Measurements from ENCODE around the gene YTHDC2. TPM values are rescaled to one million over a fixed set of nuclear protein-coding genes. Genes with fewer than 3 reads are reported as not detected.

Gene YTHDC2
- total RNA-seq, 6 donors from 2014 or later: 18.3 to 32.9 (median 21.6) TPM

GRCh38 chr5:113491022-113491421 is 22.5 kb upstream of the YTHDC2 start:
- 84 to 89% methylated on average over 2 of the region's 2 CpGs for WGBS, 2 donors
- no peaks in the 10 kb centered on the region for H3K36me3 ChIP-seq
- TF ChIP-seq EP300 (IDR thresholded peaks at IDR 0.05) (no peak), POLR2AphosphoS5 (IDR thresholded peaks at IDR 0.05) (no peak), POLR2A (IDR thresholded peaks at IDR 0.05) (no peak)
- TF ChIP-seq, protein P1, sequence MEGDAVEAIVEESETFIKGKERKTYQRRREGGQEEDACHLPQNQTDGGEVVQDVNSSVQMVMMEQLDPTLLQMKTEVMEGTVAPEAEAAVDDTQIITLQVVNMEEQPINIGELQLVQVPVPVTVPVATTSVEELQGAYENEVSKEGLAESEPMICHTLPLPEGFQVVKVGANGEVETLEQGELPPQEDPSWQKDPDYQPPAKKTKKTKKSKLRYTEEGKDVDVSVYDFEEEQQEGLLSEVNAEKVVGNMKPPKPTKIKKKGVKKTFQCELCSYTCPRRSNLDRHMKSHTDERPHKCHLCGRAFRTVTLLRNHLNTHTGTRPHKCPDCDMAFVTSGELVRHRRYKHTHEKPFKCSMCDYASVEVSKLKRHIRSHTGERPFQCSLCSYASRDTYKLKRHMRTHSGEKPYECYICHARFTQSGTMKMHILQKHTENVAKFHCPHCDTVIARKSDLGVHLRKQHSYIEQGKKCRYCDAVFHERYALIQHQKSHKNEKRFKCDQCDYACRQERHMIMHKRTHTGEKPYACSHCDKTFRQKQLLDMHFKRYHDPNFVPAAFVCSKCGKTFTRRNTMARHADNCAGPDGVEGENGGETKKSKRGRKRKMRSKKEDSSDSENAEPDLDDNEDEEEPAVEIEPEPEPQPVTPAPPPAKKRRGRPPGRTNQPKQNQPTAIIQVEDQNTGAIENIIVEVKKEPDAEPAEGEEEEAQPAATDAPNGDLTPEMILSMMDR (IDR thresholded peaks at IDR 0.05): no peak
- no peak overlapping the region for H3K4me3 ChIP-seq
- H3K4me1 ChIP-seq: peaks cover 11 to 28% (median 21%) of the 10 kb centered on the region in 4 donors
- peaks cover 0 to 15% (median 7%) of the 10 kb centered on the region in 4 donors for H3K27me3 ChIP-seq
- peaks cover 7 to 24% (median 12%) of the 10 kb centered on the region in 4 donors for H3K9me3 ChIP-seq
- H3K27ac ChIP-seq: no peak overlapping the region
- DNase-seq (no peak), ATAC-seq (ENCODE audit: low FRiP score in 2 of 2) (no peak)

DNA sequence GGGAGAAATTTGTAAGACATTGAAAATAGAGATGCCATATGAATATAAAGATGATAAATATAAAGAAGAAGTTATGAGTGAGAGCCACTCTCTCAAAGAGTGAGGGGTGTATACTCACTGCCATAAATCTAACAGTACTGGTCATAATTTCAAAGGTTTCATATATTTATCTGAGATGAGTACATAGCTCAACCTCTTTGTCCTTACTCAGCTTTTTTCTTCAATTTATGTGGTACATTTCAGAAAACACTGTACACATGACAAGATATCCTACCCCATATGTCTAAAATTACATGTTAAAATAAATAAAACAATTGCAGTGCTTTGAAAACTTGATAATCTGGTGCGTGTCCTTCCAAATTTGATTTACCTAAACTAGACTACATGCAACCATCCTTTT is 20.0 kb upstream of the YTHDC2 start:
- peaks cover 0 to 13% (median 10%) of the 10 kb centered on the region in 4 donors for H3K4me1 ChIP-seq
- no peaks in the 10 kb centered on the region for H3K36me3 ChIP-seq
- no peak overlapping the region for H3K27ac ChIP-seq
- ATAC-seq (ENCODE audit: low FRiP score in 2 of 2) (no peak), DNase-seq (no peak)
- H3K9me3 ChIP-seq: peaks cover 7 to 24% (median 12%) of the 10 kb centered on the region in 4 donors
- whole genome bisulfite sequencing, 2 donors: 81 to 85% methylated on average over 1 of the region's 1 CpG
- TF ChIP-seq, protein P1 (IDR thresholded peaks at IDR 0.05): no peak
- TF ChIP-seq EP300 (IDR thresholded peaks at IDR 0.05): no peak
- TF ChIP-seq POLR2AphosphoS5 (IDR thresholded peaks at IDR 0.05): no peak
- TF ChIP-seq POLR2A (IDR thresholded peaks at IDR 0.05): no peak
- H3K4me3 ChIP-seq: no peak overlapping the region
- H3K27me3 ChIP-seq: peaks cover 0 to 8% (median 3%) of the 10 kb centered on the region in 4 donors

- Histone ChIP-seq H3K4me1 (no peaks in the 10 kb centered on the region), H3K9me3 (peaks cover 2 to 11% (median 7%) of the 10 kb centered on the region in 4 donors), H3K36me3 (no peaks in the 10 kb centered on the region), H3K4me3 (no peak overlapping the region), H3K27ac (no peak overlapping the region), H3K27me3 (no peaks in the 10 kb centered on the region)
- DNase-seq (no peak), ATAC-seq (ENCODE audit: low FRiP score in 2 of 2) (no peak)
- WGBS, 2 donors: 83 to 93% methylated on average over 1 of the region's 1 CpG
- TF ChIP-seq POLR2AphosphoS5 (IDR thresholded peaks at IDR 0.05) (no peak), EP300 (IDR thresholded peaks at IDR 0.05) (no peak), POLR2A (IDR thresholded peaks at IDR 0.05) (no peak)
- TF ChIP-seq, protein P1 (IDR thresholded peaks at IDR 0.05): no peak
Measured at GRCh38 chr5:113495422-113495841, 18.1 kb upstream of the YTHDC2 start.

GRCh38 chr5:113502073-113502472 is 11.4 kb upstream of the YTHDC2 start:
- Histone ChIP-seq H3K9me3 (no peaks in the 10 kb centered on the region), H3K4me1 (no peaks in the 10 kb centered on the region), H3K4me3 (no peak overlapping the region), H3K27me3 (no peaks in the 10 kb centered on the region), H3K27ac (no peak overlapping the region), H3K36me3 (no peaks in the 10 kb centered on the region)
- TF ChIP-seq POLR2A (IDR thresholded peaks at IDR 0.05): no peak
- TF ChIP-seq, protein P1 (IDR thresholded peaks at IDR 0.05): no peak
- no peak for TF ChIP-seq EP300 (IDR thresholded peaks at IDR 0.05)
- TF ChIP-seq POLR2AphosphoS5 (IDR thresholded peaks at IDR 0.05): no peak
- 100% methylated on average over 3 of the region's 3 CpGs; no CpG with 5 or more reads in 1 of the 2 donors for WGBS, 2 donors
- DNase-seq (no peak), ATAC-seq (ENCODE audit: low FRiP score in 2 of 2) (peak in 1 of 2 donors; percentile 53)

DNA sequence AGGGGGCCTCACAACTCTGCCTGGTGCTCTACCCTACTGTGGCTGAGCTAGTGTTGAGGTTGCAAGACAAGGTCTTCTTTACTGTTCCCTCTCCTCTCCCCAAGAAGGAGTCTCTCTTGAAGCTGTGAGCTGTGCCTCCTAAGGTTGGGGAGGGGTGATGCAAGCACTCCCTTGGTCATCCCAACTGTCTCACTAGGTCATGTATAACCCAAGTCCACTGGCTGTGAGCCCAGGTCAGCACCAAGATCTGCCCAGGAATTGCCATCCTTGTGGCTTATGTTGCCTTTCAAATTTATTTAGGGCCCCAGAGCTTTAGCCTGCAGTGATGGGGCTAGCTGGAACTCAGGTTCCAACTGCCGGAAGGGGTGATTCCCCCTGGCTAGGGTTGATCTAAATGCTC is 10.3 kb upstream of the YTHDC2 start:
- TF ChIP-seq EP300 (IDR thresholded peaks at IDR 0.05) (no peak), POLR2AphosphoS5 (IDR thresholded peaks at IDR 0.05) (no peak), POLR2A (IDR thresholded peaks at IDR 0.05) (no peak)
- TF ChIP-seq, protein P1 (IDR thresholded peaks at IDR 0.05): no peak
- Histone ChIP-seq H3K27me3 (no peaks in the 10 kb centered on the region), H3K9me3 (no peaks in the 10 kb centered on the region), H3K4me1 (no peaks in the 10 kb centered on the region), H3K36me3 (no peaks in the 10 kb centered on the region), H3K4me3 (no peak overlapping the region), H3K27ac (no peak overlapping the region)
- 83 to 100% methylated on average over 1 of the region's 1 CpG for WGBS, 2 donors
- DNase-seq (no peak), ATAC-seq (ENCODE audit: low FRiP score in 2 of 2) (no peak)

Data from upper lobe of left lung (tissue), 6 donors.